GM12878 (cell line): ENCODE results near the gene WTIP. TPM values are rescaled to one million over a fixed set of nuclear protein-coding genes. Genes with fewer than 3 reads are reported as not detected.

Source experiments
- ATAC-seq: fragments of 200-7000 bp; cut with Tn5 transposase; 3 replicates; pipeline ENCODE4 v1.9.1; 2020; ENCODE audit warnings: mild to moderate bottlenecking, moderate library complexity
- BruUV-seq: library from RNA; stranded (reverse); fragments of 400-500 nt; replicated peaks from 2 replicates; lab custom pipeline; 2021; lab: Mats Ljungman, UMichigan
- CTCF ChIA-PET: fragments of 300-600 bp; sonication (Branson Sonifier 250); formaldehyde crosslinking; extraction: SDS; loops from one replicate; lab custom pipeline; 2021; ENCODE audit warnings: inconsistent platforms; lab: Yijun Ruan, JAX
- POLR2A ChIA-PET: fragments of 350-600 bp; formaldehyde crosslinking; extraction: SDS; loops from one replicate; lab custom pipeline; 2021; ENCODE audit warnings: inconsistent platforms; lab: Charles Lee
- RAD21 ChIA-PET: fragments of 300-600 bp; sonication (Branson Sonifier 250); formaldehyde crosslinking; loops from one replicate; lab custom pipeline; 2023; ENCODE audit warnings: antibody characterized with exemption; ENCODE audit not compliant: unreplicated experiment; lab: Charles Lee
- SMC1A ChIA-PET: fragments of 300-600 bp; sonication (Branson Sonifier 250); formaldehyde crosslinking; loops from one replicate; lab custom pipeline; 2023; ENCODE audit not compliant: unreplicated experiment, uncharacterized antibody; lab: Charles Lee
- DNase-seq: peaks from one replicate; pipeline ENCODE4 v3.0.0-alpha.2; 2011; ENCODE audit warnings: low read depth, low spot score
- FAIRE-seq: peaks from 3 replicates; lab custom pipeline; 2011; peaks lifted over from hg19 to GRCh38; lab: Jason Lieb, UNC
- H2AFZ ChIP-seq: 2 replicates; pipeline ENCODE4 v1.6.0; 2011; ENCODE audit warnings: low read depth, low read length, control low read depth; ENCODE audit not compliant: control insufficient read depth
- H3K27ac ChIP-seq: 2 replicates; pipeline ENCODE4 v1.5.1; 2011; ENCODE audit warnings: control low read depth; ENCODE audit not compliant: control insufficient read depth, insufficient read depth
- H3K27me3 ChIP-seq, 2 experiments: replicated peaks in 1 of 2; 2 replicates each; pipeline versions ENCODE4 v1.6.0 to v1.6.1; 2011; ENCODE audit warnings: low read length in 1 of 2; ENCODE audit not compliant: control insufficient read depth in 2 of 2, insufficient read depth in 2 of 2
- H3K36me3 ChIP-seq, 2 experiments: 2 replicates each; pipeline ENCODE4 v1.5.1; 2011; ENCODE audit warnings: low read length in 1 of 2; ENCODE audit not compliant: control insufficient read depth in 2 of 2, insufficient read depth in 2 of 2
- H3K4me1 ChIP-seq: 2 replicates; pipeline ENCODE4 v1.6.1; 2011; ENCODE audit warnings: mild to moderate bottlenecking, low read length, moderate library complexity, mixed read lengths; ENCODE audit not compliant: control insufficient read depth, insufficient read depth
- H3K4me2 ChIP-seq: 2 replicates; pipeline ENCODE4 v1.6.0; 2011; ENCODE audit warnings: control low read depth; ENCODE audit not compliant: control insufficient read depth, insufficient read depth
- H3K4me3 ChIP-seq: fragments of 200-600 bp; sonication (generic); 2 replicates; pipeline ENCODE4 v1.5.1; 2016
- H3K79me2 ChIP-seq: 2 replicates; pipeline ENCODE4 v1.6.0; 2011; ENCODE audit warnings: low read length; ENCODE audit not compliant: control insufficient read depth, insufficient read depth
- H3K9ac ChIP-seq: 2 replicates; pipeline ENCODE4 v1.8.0; 2011; ENCODE audit warnings: low read length, control low read depth, mixed read lengths; ENCODE audit not compliant: control insufficient read depth, insufficient read depth
- H3K9me3 ChIP-seq: replicated peaks from 3 replicates; pipeline ENCODE4 v1.5.1; 2011; ENCODE audit warnings: mild to moderate bottlenecking, low read length; ENCODE audit not compliant: control insufficient read depth, insufficient read depth
- H4K20me1 ChIP-seq: 2 replicates; pipeline ENCODE4 v1.6.0; 2011; ENCODE audit not compliant: control insufficient read depth, insufficient read depth
- CHD1 ChIP-seq: IDR thresholded peaks from 2 replicates; pipeline ENCODE4 v1.6.1; 2012; ENCODE audit warnings: low read depth, low read length, improper control_type of control experiment
- DPF2 ChIP-seq: fragments of 450-650 bp; IDR thresholded peaks from 2 replicates; pipeline ENCODE4 v1.6.1; 2017; ENCODE audit warnings: mild to moderate bottlenecking
- E2F8 ChIP-seq: fragments of 450-650 bp; IDR thresholded peaks from 2 replicates; pipeline ENCODE4 v1.6.1; 2018; ENCODE audit warnings: mild to moderate bottlenecking, low read depth, moderate library complexity; ENCODE audit not compliant: partially characterized antibody
- HSF1 ChIP-seq: fragments of 150-350 bp; IDR thresholded peaks from 2 replicates; pipeline ENCODE4 v1.6.1; 2014; ENCODE audit warnings: mild to moderate bottlenecking, low read depth, low read length
- MEF2A ChIP-seq: IDR thresholded peaks from 2 replicates; pipeline ENCODE4 v1.6.1; 2011; ENCODE audit warnings: low read depth, mild to moderate bottlenecking, low read length, moderate library complexity; ENCODE audit not compliant: insufficient read depth
- NR2F1 ChIP-seq: fragments of 450-650 bp; conservative IDR thresholded peaks from 2 replicates; pipeline ENCODE4 v1.6.1; 2017; ENCODE audit warnings: mild to moderate bottlenecking
- RAD21 ChIP-seq: IDR thresholded peaks from 2 replicates; pipeline ENCODE4 v1.6.1; 2011; ENCODE audit warnings: mild to moderate bottlenecking, low read depth, low read length, moderate library complexity; ENCODE audit not compliant: insufficient read depth
- STAT3 ChIP-seq: IDR thresholded peaks from 2 replicates; pipeline ENCODE4 v1.6.1; 2011; ENCODE audit warnings: low read depth, low read length, improper control_type of control experiment
- USF2 ChIP-seq: IDR thresholded peaks from 2 replicates; pipeline ENCODE4 v1.6.1; 2011; ENCODE audit warnings: low read depth, low read length, improper control_type of control experiment, borderline replicate concordance
- ZBTB40 ChIP-seq: fragments of 450-650 bp; IDR thresholded peaks from 2 replicates; pipeline ENCODE4 v1.6.1; 2016; ENCODE audit warnings: mild to moderate bottlenecking, moderate library complexity, borderline replicate concordance
- ZNF217 ChIP-seq: fragments of 450-650 bp; IDR thresholded peaks from 2 replicates; pipeline ENCODE4 v1.6.1; 2017; ENCODE audit warnings: antibody characterized with exemption, mild to moderate bottlenecking
- WGBS: methylation state at CpG from one replicate; pipeline ENCODE4 v1.1.6; 2016; ENCODE audit warnings: low lambda C conversion rate; ENCODE audit not compliant: insufficient replicate concordance, insufficient coverage; ENCODE audit errors: missing lambda C conversion rate; 5-methylcytosine and 5-hydroxymethylcytosine counted together
- in situ Hi-C: fragments of 300-500 bp; cut with MboI; formaldehyde crosslinking; loops from 9 replicates; pipeline ENCODE4 v1.14.3; 2018; ENCODE audit warnings: mixed read lengths
- intact Hi-C: fragments of 100-400 bp; cut with micrococcal nuclease; formaldehyde crosslinking; loops from one replicate; pipeline ENCODE4 v1.14.2; 2022; ENCODE audit not compliant: unreplicated experiment
- polyA plus RNA-seq, 11 experiments: library from polyadenylated mRNA; depleted of rRNA in 4 of 11; unstranded in 6 of 11; stranded (reverse) in 5 of 11; fragments of >200 nt; fragmentation: Nextera tagmentation in 4 of 11; fragmentation: Illumina TruSeq in 1 of 11; extraction: Ambion mirVana in 4 of 11; extraction: Trizol in 1 of 11; gene quantifications; 1 replicate in 1 of 11; 2 replicates in 10 of 11; pipeline versions ENCODE4 v1.2.1 to v1.2.3, GENCODE V29; 2011 to 2016; ENCODE audit warnings: inconsistent platforms in 2 of 11, missing spikeins in 2 of 11, low read depth in 1 of 11
- total RNA-seq, 4 experiments: library from RNA; depleted of rRNA in 3 of 4; stranded (reverse); fragments of >200 nt in 3 of 4; fragmentation: Illumina TruSeq in 1 of 4; extraction: Trizol in 1 of 4; gene quantifications; 2 replicates each; pipeline versions ENCODE4 v1.2.1 to v1.2.3, GENCODE V29; 2013 to 2021

The WTIP gene
- total and polyA plus RNA-seq, 10 of the 15 experiments (the other 5 are each of a cell fraction or from before 2014, with no cell fraction given) = 0.06 to 0.77 (median 0.17) TPM; not detected in 2

- SMC1A ChIA-PET = interaction anchor here (0.6 kb wide), 1 partner anchor 355 kb away, joined by 3 read pairs; no protein-coding TSS in a partner anchor
- RAD21 ChIA-PET = no interaction called here
Observed at GRCh38 chr19:34502582-34503411, 21.2 kb downstream of the WTIP start.

More at GRCh38 chr19:34502582-34503411, 21.2 kb downstream of the WTIP start:
- no peaks in the 10 kb centered on the region for H3K4me1 ChIP-seq
- ChIA-PET POLR2A (no interaction called here), CTCF (interaction anchor here (0.6 to 1.0 kb wide), 4 partner anchors 53 to 210 kb away, joined by 3 to 4 read pairs (median 3); no protein-coding TSS in a partner anchor)
- WGBS = 19% methylated on average over 15 of the region's 15 CpGs
- TF ChIP-seq CHD1 (no peak), ZNF217 (no peak), ZBTB40 (no peak), MEF2A (no peak), RAD21 (no peak), E2F8 (no peak), DPF2 (no peak), USF2 (no peak), STAT3 (no peak), HSF1 (no peak), NR2F1 (no peak)
- ATAC-seq (no peak), DNase-seq (no peak), FAIRE-seq (no peak)
- no peaks in the 10 kb centered on the region for H3K9me3 ChIP-seq
- in situ Hi-C loops (no loop called here), intact Hi-C loops (no loop called here)
- no peak overlapping the region for H3K4me3 ChIP-seq
- no peak overlapping the region for H3K4me2 ChIP-seq
- no peaks in the 10 kb centered on the region for H3K36me3 ChIP-seq
- H3K27ac ChIP-seq = no peak overlapping the region
- no peak overlapping the region for H2AFZ ChIP-seq
- no peaks in the 10 kb centered on the region for H3K27me3 ChIP-seq
- BruUV-seq = no TSS peak
- H3K79me2 ChIP-seq = no peaks in the 10 kb centered on the region
- H4K20me1 ChIP-seq = no peaks in the 10 kb centered on the region
- no peak overlapping the region for H3K9ac ChIP-seq
